Vagina (tissue), 2 donors: Measurements from ENCODE around the gene SCGB1D2. TPM values are rescaled to one million over a fixed set of nuclear protein-coding genes. Genes with fewer than 3 reads are reported as not detected.

Experiments
- DNase-seq, 2 donors: peaks; one replicate each; pipeline ENCODE4 v3.0.0-alpha.2; 2017; ENCODE audit errors: extremely low spot score in 2 of 2
- H3K27ac ChIP-seq: fragments of 200-600 bp; sonication (generic); one replicate; pipeline ENCODE4 v1.5.1; 2019
- H3K27me3 ChIP-seq: fragments of 200-600 bp; sonication (generic); one replicate; pipeline ENCODE4 v1.5.1; 2019
- H3K36me3 ChIP-seq, 2 donors: fragments of 200-600 bp; sonication (generic); one replicate each; pipeline ENCODE4 v1.5.1; 2017 to 2019
- H3K4me1 ChIP-seq: fragments of 200-600 bp; sonication (generic); one replicate; pipeline ENCODE4 v1.5.1; 2019
- H3K4me3 ChIP-seq, 2 donors: fragments of 200-600 bp; sonication (generic); 1 replicate in 1 of 2; 2 replicates in 1 of 2; pipeline ENCODE4 v1.5.1; 2016 to 2019
- H3K9me3 ChIP-seq: fragments of 200-600 bp; sonication (generic); one replicate; pipeline ENCODE4 v1.5.1; 2019
- POLR2A ChIP-seq, 2 donors: fragments of 450-650 bp; IDR thresholded peaks; one replicate each; pipeline ENCODE4 v1.6.1; 2017; ENCODE audit warnings: antibody characterized with exemption in 2 of 2, mild to moderate bottlenecking in 2 of 2, moderate library complexity in 2 of 2
- POLR2AphosphoS5 ChIP-seq, 2 donors: sonication (generic); formaldehyde crosslinking; IDR thresholded peaks; one replicate each; pipeline ENCODE4 v1.9.0; 2017; ENCODE audit warnings: antibody characterized with exemption in 2 of 2, mild to moderate bottlenecking in 2 of 2, low read depth in 1 of 2; ENCODE audit not compliant: insufficient read depth in 1 of 2
- intact Hi-C: fragments of 100-400 bp; cut with DNase I; formaldehyde crosslinking; loops from one replicate; pipeline ENCODE4 v1.15.1; 2023
- total RNA-seq: library from RNA; depleted of rRNA; stranded (reverse); fragments of >200 nt; gene quantifications from one replicate; pipeline ENCODE4 v1.2.3, GENCODE V29; 2016
- TF ChIP-seq, protein P1 (sequence below), 3 experiments: fragments of 450-650 bp in 2 of 3; fragments of 200-600 bp in 1 of 3; sonication (generic) in 1 of 3; IDR thresholded peaks; one replicate each; pipeline ENCODE4 v1.5.1; 2017 to 2019; ENCODE audit warnings: antibody characterized with exemption in 3 of 3, mild to moderate bottlenecking in 2 of 3, moderate library complexity in 2 of 3

SCGB1D2 gene
- total RNA-seq, 1 donor from 2014 or later: not detected

DNA sequence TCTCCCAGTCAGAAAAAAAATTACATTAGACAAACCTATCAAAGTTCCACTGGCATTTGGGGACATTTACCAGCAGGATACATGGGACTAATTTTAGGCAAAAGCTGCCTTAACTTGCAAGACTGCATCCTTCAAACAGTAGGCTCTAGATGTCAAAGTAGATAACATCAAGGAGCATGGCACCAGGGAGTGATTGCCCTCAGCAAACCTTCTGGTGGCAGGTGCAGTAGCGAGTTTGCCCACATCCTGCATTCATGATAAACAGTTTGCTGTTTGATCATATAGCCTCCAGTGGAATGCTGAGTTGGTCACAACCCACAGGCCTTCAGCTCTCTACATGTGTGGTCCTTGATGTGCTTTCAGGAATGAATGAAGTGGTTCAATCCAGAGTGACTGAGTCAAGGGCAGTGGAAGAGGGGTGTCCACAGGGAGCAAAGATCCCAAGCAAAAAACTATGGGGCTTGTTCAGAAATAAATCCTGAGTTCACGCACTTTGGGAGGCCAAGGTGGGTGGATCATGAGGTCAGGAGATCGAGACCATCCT, 12.0 kb downstream of the SCGB1D2 start:
- Histone ChIP-seq H3K9me3 (peaks cover 21% of the 10 kb centered on the region), H3K36me3 (no peaks in the 10 kb centered on the region), H3K27me3 (no peaks in the 10 kb centered on the region), H3K27ac (no peak overlapping the region), H3K4me1 (no peaks in the 10 kb centered on the region), H3K4me3 (no peak overlapping the region)
- TF ChIP-seq, protein P1, sequence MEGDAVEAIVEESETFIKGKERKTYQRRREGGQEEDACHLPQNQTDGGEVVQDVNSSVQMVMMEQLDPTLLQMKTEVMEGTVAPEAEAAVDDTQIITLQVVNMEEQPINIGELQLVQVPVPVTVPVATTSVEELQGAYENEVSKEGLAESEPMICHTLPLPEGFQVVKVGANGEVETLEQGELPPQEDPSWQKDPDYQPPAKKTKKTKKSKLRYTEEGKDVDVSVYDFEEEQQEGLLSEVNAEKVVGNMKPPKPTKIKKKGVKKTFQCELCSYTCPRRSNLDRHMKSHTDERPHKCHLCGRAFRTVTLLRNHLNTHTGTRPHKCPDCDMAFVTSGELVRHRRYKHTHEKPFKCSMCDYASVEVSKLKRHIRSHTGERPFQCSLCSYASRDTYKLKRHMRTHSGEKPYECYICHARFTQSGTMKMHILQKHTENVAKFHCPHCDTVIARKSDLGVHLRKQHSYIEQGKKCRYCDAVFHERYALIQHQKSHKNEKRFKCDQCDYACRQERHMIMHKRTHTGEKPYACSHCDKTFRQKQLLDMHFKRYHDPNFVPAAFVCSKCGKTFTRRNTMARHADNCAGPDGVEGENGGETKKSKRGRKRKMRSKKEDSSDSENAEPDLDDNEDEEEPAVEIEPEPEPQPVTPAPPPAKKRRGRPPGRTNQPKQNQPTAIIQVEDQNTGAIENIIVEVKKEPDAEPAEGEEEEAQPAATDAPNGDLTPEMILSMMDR (IDR thresholded peaks at IDR 0.05): no peak
- TF ChIP-seq POLR2A (IDR thresholded peaks at IDR 0.05) (no peak), POLR2AphosphoS5 (IDR thresholded peaks at IDR 0.05; ENCODE audit: insufficient read depth in 1 of 2, low read depth in 1 of 2) (no peak)
- intact Hi-C loops: no loop called here
- DNase-seq: no peak

DNA sequence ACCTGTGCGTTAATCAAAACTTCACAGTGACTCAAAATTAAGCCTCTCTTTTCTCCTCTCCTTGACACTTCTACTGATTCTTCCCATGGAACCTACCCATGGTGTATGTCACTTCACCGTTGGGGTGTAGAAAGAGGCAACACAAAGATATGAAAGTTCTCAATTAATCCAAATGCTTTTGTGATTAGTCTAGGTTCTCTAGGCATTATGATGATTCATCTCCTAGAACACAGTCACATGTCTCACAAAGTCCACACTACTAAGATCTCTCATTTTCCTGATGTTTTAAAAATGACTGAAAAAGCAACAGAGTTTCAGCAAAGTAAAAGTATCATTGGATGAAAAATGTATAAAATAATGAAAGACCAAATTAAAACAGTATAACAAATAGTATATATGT, 14.2 kb downstream of the SCGB1D2 start:
- Histone ChIP-seq H3K4me3 (no peak overlapping the region), H3K36me3 (no peaks in the 10 kb centered on the region), H3K27ac (no peak overlapping the region), H3K4me1 (no peaks in the 10 kb centered on the region), H3K9me3 (peaks cover 18% of the 10 kb centered on the region), H3K27me3 (no peaks in the 10 kb centered on the region)
- TF ChIP-seq POLR2AphosphoS5 (IDR thresholded peaks at IDR 0.05; ENCODE audit: insufficient read depth in 1 of 2, low read depth in 1 of 2): no peak
- no peak for TF ChIP-seq POLR2A (IDR thresholded peaks at IDR 0.05)
- no peak for DNase-seq
- intact Hi-C loops: no loop called here

DNA sequence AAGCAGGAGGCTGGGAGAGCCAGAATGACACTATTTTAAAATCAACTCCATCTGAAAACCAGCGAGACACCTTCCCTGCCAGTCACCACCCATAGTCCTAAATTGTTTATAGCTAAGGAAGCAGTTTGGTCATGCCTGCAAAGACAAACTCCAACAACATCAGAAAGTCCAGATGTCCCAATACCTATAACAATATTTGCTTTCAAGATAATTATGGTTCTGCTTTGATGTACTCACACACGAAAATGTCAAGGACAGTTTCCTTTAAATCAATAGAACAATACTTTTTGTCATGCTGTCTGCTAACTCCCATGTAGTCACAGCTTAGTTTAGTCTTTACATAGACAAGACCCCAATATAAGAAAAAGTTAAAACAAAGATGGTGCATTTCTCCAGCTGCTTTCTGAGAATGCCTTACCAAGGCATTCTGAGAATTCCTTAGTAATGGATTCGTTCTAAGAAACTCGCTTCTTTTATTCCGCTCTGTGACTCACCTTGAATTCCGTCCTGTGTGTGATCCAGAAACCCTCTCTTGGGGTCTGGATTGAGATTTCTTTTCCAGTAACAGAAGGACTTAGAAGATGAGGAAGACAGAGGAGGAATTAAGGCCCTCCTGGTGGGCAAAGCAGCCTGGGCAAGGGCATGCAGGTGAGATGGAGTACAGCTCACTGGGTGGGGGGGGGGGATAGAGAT, 18.4 kb downstream of the SCGB1D2 start:
- Histone ChIP-seq H3K4me1 (no peaks in the 10 kb centered on the region), H3K36me3 (no peaks in the 10 kb centered on the region), H3K27me3 (no peaks in the 10 kb centered on the region), H3K4me3 (no peak overlapping the region), H3K9me3 (no peaks in the 10 kb centered on the region), H3K27ac (no peak overlapping the region)
- intact Hi-C loops: no loop called here
- no peak for DNase-seq
- TF ChIP-seq POLR2AphosphoS5 (IDR thresholded peaks at IDR 0.05; ENCODE audit: insufficient read depth in 1 of 2, low read depth in 1 of 2) (no peak), POLR2A (IDR thresholded peaks at IDR 0.05) (no peak)
- TF ChIP-seq, protein P1 (IDR thresholded peaks at IDR 0.05): no peak

DNA sequence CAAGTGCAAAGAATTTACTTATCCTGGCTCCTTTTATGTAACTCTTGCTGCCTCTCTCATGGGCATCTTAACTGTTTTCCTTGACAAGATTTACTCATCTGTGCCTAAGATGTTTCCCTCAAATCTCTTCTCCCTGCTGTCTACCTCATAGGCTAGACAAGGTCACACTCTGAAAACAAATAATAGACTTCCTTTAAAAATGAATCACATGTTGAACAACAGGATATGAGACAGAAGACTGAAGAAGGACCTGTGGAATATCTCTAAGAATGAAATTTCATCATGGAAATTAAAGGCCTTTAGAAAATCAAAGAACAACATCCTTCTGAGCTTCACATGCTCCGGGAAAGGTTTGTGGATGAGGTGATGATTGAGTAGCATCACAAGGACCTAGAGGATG, 22.0 kb downstream of the SCGB1D2 start:
- intact Hi-C loops: no loop called here
- Histone ChIP-seq H3K27me3 (no peaks in the 10 kb centered on the region), H3K27ac (no peak overlapping the region), H3K4me1 (no peaks in the 10 kb centered on the region), H3K36me3 (no peaks in the 10 kb centered on the region), H3K9me3 (no peaks in the 10 kb centered on the region), H3K4me3 (no peak overlapping the region)
- TF ChIP-seq, protein P1 (IDR thresholded peaks at IDR 0.05): no peak
- TF ChIP-seq POLR2AphosphoS5 (IDR thresholded peaks at IDR 0.05; ENCODE audit: insufficient read depth in 1 of 2, low read depth in 1 of 2): no peak
- no peak for TF ChIP-seq POLR2A (IDR thresholded peaks at IDR 0.05)
- no peak for DNase-seq

DNA sequence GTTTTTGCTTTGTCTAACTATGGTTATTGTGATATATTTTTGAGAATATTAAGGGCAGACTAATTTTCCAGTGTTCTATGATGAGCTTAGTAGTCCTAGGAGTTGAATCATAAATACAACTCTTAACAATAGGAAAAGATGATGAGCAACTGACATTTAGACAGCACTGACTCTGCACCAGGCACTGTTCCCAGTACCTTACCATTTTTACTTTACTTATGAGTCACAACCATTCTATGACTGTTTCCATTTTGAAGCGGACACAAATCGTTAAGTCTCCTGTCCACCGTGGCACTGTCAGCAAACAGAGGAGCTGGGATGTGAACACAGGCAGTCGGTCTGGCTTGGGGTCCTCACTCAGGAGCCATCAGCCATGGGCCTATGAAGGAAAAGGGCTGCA, 24.5 kb downstream of the SCGB1D2 start:
- intact Hi-C loops: no loop called here
- H3K4me1 ChIP-seq: no peaks in the 10 kb centered on the region
- H3K36me3 ChIP-seq: no peaks in the 10 kb centered on the region
- H3K9me3 ChIP-seq: no peaks in the 10 kb centered on the region
- no peak overlapping the region for H3K4me3 ChIP-seq
- TF ChIP-seq, protein P1 (IDR thresholded peaks at IDR 0.05): no peak
- TF ChIP-seq POLR2AphosphoS5 (IDR thresholded peaks at IDR 0.05; ENCODE audit: insufficient read depth in 1 of 2, low read depth in 1 of 2) (no peak), POLR2A (IDR thresholded peaks at IDR 0.05) (no peak)
- H3K27ac ChIP-seq: no peak overlapping the region
- no peak for DNase-seq
- no peaks in the 10 kb centered on the region for H3K27me3 ChIP-seq
